K562 (cell line): Measurements from ENCODE around the gene RPN1. TPM values are rescaled to one million over a fixed set of nuclear protein-coding genes. Genes with fewer than 3 reads are reported as not detected.

Experiments used
- BRF1 ChIP-seq: IDR thresholded peaks from 3 replicates; pipeline ENCODE4 v1.6.1; 2011; ENCODE audit warnings: borderline replicate concordance, mild to moderate bottlenecking; ENCODE audit not compliant: insufficient read length; ENCODE audit errors: extremely low read depth
- ELF1 ChIP-seq: fragments of 200-800 bp; sonication (Bioruptor generic); IDR thresholded peaks from 2 replicates; pipeline ENCODE4 v1.6.1; 2016; ENCODE audit warnings: missing genetic modification characterization, missing compliant biosample characterization
- FOSL1 ChIP-seq: fragments of 200-800 bp; sonication (Bioruptor generic); conservative IDR thresholded peaks from 2 replicates; pipeline ENCODE4 v1.6.1; 2016; ENCODE audit warnings: missing genetic modification characterization, missing compliant biosample characterization
- FUS ChIP-seq: fragments of 200-400 bp; formaldehyde crosslinking; optimal IDR thresholded peaks from 2 replicates; pipeline ENCODE3; 2017; ENCODE audit warnings: low read depth, low read length
- GABPB1 ChIP-seq: sonication (generic); formaldehyde crosslinking; IDR thresholded peaks from 2 replicates; pipeline ENCODE4 v1.8.0; 2022; ENCODE audit warnings: mild to moderate bottlenecking, missing genetic modification reagents
- MAZ ChIP-seq, 2 experiments: fragments of 450-650 bp in 1 of 2; sonication (generic) in 1 of 2; formaldehyde crosslinking; IDR thresholded peaks in 1 of 2; conservative IDR thresholded peaks in 1 of 2; 2 replicates each; pipeline versions ENCODE4 v1.4.0 to v1.5.0; 2020; ENCODE audit warnings: mild to moderate bottlenecking in 1 of 2, missing genetic modification reagents in 1 of 2
- MTA3 ChIP-seq: fragments of 450-650 bp; formaldehyde crosslinking; IDR thresholded peaks from 2 replicates; pipeline ENCODE4 v1.6.1; 2017; ENCODE audit warnings: mild to moderate bottlenecking, borderline replicate concordance
- NBN ChIP-seq: fragments of 450-650 bp; IDR thresholded peaks from 2 replicates; pipeline ENCODE4 v1.6.1; 2016; ENCODE audit warnings: low read depth, mild to moderate bottlenecking
- NFE2 ChIP-seq: IDR thresholded peaks from 2 replicates; pipeline ENCODE4 v1.6.1; 2014; ENCODE audit warnings: antibody characterized with exemption, low read depth
- NFYB ChIP-seq: IDR thresholded peaks from 2 replicates; pipeline ENCODE4 v1.6.1; 2011; ENCODE audit warnings: mild to moderate bottlenecking, moderate library complexity; ENCODE audit not compliant: insufficient read length; ENCODE audit errors: extremely low read depth
- NR2C1 ChIP-seq, 2 experiments: fragments of 450-650 bp; IDR thresholded peaks; 2 replicates each; pipeline ENCODE4 v1.6.1; 2017; ENCODE audit warnings: mild to moderate bottlenecking in 2 of 2, antibody characterized with exemption in 1 of 2, inconsistent platforms in 1 of 2, missing compliant biosample characterization in 1 of 2, missing genetic modification characterization in 1 of 2
- OTX1 ChIP-seq: fragments of 450-650 bp; formaldehyde crosslinking; IDR thresholded peaks from 2 replicates; pipeline ENCODE4 v1.4.0; 2022; ENCODE audit warnings: mild to moderate bottlenecking
- SMAD4 ChIP-seq: fragments of 250-450 bp; sonication (Bioruptor Pico); conservative IDR thresholded peaks from 2 replicates; pipeline ENCODE4 v1.8.0; 2021; ENCODE audit warnings: inconsistent platforms, mild to moderate bottlenecking, moderate library complexity
- ZBTB7A ChIP-seq: IDR thresholded peaks from 2 replicates; pipeline ENCODE4 v1.6.1; 2011; ENCODE audit warnings: low read depth, mild to moderate bottlenecking, low read length, moderate library complexity, borderline replicate concordance; ENCODE audit not compliant: control insufficient read depth
- polyA plus RNA-seq, 8 experiments: library from polyadenylated mRNA; depleted of rRNA in 4 of 8; stranded (reverse) in 5 of 8; unstranded in 3 of 8; fragments of >200 nt; fragmentation: Nextera tagmentation in 2 of 8; fragmentation: Illumina TruSeq in 1 of 8; extraction: Ambion mirVana in 2 of 8; extraction: Trizol in 1 of 8; gene quantifications; 2 replicates each; pipeline versions ENCODE4 v1.2.1 to v1.2.3, GENCODE V29; 2011 to 2014; ENCODE audit warnings: inconsistent platforms in 1 of 8, missing spikeins in 1 of 8
- total RNA-seq, 7 experiments: library from RNA; depleted of rRNA in 6 of 7; stranded (reverse); fragments of >200 nt in 6 of 7; fragmentation: Illumina TruSeq in 2 of 7; extraction: Trizol in 2 of 7; gene quantifications; 2 replicates each; pipeline versions ENCODE4 v1.2.1 to v1.2.3, GENCODE V29; 2011 to 2021; ENCODE audit warnings: low replicate concordance in 1 of 7
- TF ChIP-seq, protein P1 (sequence below): IDR thresholded peaks from 2 replicates; pipeline ENCODE4 v1.6.1; 2016; ENCODE audit warnings: missing genetic modification characterization, missing compliant biosample characterization
- TF ChIP-seq, protein P2 (sequence below): fragments of 250-450 bp; sonication (Bioruptor Pico); IDR thresholded peaks from 2 replicates; pipeline ENCODE4 v1.5.0; 2021
- TF ChIP-seq, protein P3 (sequence below): sonication (generic); formaldehyde crosslinking; IDR thresholded peaks from 2 replicates; pipeline ENCODE4 v1.8.0; 2022; ENCODE audit warnings: mild to moderate bottlenecking, missing genetic modification reagents
- TF ChIP-seq, protein P4 (sequence below): IDR thresholded peaks from 3 replicates; pipeline ENCODE4 v1.6.1; 2011; ENCODE audit warnings: borderline replicate concordance, mild to moderate bottlenecking; ENCODE audit not compliant: insufficient read length, insufficient read depth
- TF ChIP-seq, protein P5 (sequence below): fragments of 250-450 bp; sonication (Bioruptor Pico); IDR thresholded peaks from 2 replicates; pipeline ENCODE4 v1.4.0; 2020; ENCODE audit warnings: mild to moderate bottlenecking

Gene RPN1
- total and polyA plus RNA-seq, 9 of the 15 experiments (the other 6 are each of a cell fraction or from before 2014, with no cell fraction given): 39.5 to 300 (median 148) TPM

DNA sequence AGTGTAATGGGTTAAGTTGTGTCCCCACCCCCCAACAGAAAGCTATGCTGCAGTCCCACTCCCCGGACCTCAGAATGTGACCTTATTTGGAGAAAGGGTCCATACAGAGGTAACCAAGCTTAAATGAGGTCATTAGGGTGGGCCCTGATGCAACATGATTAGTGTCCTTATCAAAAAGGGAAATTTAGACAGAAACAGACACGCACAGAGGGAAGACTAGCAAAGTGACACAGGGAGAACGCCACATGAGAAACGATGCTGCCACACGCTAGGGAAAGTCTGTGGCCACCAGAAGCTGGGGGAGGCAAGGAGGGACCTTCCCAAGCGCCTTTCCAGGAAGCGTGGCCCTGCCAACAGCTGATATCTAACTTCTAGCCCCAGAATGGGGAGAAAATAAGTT lies 65.4 kb downstream of the RPN1 start (continued):
- TF ChIP-seq, protein P1, sequence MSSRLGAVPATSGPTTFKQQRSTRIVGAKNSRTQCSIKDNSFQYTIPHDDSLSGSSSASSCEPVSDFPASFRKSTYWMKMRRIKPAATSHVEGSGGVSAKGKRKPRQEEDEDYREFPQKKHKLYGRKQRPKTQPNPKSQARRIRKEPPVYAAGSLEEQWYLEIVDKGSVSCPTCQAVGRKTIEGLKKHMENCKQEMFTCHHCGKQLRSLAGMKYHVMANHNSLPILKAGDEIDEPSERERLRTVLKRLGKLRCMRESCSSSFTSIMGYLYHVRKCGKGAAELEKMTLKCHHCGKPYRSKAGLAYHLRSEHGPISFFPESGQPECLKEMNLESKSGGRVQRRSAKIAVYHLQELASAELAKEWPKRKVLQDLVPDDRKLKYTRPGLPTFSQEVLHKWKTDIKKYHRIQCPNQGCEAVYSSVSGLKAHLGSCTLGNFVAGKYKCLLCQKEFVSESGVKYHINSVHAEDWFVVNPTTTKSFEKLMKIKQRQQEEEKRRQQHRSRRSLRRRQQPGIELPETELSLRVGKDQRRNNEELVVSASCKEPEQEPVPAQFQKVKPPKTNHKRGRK (tag): no peak
- TF ChIP-seq FOSL1 (tag): no peak
- no peak for TF ChIP-seq OTX1 (CRISPR knock-in tag)
- TF ChIP-seq ZBTB7A: no peak
- no peak for TF ChIP-seq BRF1
- no peak for TF ChIP-seq NFYB
- TF ChIP-seq SMAD4 (CRISPR knock-in tag): no peak
- TF ChIP-seq MTA3: 0 out of 2 replicates have a peak, but pooled peaks have one; percentile 32
- TF ChIP-seq, protein P2, sequence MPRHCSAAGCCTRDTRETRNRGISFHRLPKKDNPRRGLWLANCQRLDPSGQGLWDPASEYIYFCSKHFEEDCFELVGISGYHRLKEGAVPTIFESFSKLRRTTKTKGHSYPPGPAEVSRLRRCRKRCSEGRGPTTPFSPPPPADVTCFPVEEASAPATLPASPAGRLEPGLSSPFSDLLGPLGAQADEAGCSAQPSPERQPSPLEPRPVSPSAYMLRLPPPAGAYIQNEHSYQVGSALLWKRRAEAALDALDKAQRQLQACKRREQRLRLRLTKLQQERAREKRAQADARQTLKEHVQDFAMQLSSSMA (CRISPR knock-in tag): no peak
- TF ChIP-seq NFE2: no peak
- TF ChIP-seq NBN: no peak
- TF ChIP-seq, protein P3, sequence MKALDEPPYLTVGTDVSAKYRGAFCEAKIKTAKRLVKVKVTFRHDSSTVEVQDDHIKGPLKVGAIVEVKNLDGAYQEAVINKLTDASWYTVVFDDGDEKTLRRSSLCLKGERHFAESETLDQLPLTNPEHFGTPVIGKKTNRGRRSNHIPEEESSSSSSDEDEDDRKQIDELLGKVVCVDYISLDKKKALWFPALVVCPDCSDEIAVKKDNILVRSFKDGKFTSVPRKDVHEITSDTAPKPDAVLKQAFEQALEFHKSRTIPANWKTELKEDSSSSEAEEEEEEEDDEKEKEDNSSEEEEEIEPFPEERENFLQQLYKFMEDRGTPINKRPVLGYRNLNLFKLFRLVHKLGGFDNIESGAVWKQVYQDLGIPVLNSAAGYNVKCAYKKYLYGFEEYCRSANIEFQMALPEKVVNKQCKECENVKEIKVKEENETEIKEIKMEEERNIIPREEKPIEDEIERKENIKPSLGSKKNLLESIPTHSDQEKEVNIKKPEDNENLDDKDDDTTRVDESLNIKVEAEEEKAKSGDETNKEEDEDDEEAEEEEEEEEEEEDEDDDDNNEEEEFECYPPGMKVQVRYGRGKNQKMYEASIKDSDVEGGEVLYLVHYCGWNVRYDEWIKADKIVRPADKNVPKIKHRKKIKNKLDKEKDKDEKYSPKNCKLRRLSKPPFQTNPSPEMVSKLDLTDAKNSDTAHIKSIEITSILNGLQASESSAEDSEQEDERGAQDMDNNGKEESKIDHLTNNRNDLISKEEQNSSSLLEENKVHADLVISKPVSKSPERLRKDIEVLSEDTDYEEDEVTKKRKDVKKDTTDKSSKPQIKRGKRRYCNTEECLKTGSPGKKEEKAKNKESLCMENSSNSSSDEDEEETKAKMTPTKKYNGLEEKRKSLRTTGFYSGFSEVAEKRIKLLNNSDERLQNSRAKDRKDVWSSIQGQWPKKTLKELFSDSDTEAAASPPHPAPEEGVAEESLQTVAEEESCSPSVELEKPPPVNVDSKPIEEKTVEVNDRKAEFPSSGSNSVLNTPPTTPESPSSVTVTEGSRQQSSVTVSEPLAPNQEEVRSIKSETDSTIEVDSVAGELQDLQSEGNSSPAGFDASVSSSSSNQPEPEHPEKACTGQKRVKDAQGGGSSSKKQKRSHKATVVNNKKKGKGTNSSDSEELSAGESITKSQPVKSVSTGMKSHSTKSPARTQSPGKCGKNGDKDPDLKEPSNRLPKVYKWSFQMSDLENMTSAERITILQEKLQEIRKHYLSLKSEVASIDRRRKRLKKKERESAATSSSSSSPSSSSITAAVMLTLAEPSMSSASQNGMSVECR (CRISPR knock-in tag): no peak
- no peak for TF ChIP-seq GABPB1 (CRISPR knock-in tag)
- peak in 1 of 2 experiments; percentile 41; a peak in 1 of 4 replicates for TF ChIP-seq MAZ (CRISPR knock-in tag; conservative IDR thresholded peaks at IDR 0.05 in 1 of 2, IDR thresholded peaks at IDR 0.05 in 1 of 2)
- TF ChIP-seq, protein P4, sequence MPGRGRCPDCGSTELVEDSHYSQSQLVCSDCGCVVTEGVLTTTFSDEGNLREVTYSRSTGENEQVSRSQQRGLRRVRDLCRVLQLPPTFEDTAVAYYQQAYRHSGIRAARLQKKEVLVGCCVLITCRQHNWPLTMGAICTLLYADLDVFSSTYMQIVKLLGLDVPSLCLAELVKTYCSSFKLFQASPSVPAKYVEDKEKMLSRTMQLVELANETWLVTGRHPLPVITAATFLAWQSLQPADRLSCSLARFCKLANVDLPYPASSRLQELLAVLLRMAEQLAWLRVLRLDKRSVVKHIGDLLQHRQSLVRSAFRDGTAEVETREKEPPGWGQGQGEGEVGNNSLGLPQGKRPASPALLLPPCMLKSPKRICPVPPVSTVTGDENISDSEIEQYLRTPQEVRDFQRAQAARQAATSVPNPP: no peak
- TF ChIP-seq, protein P5, sequence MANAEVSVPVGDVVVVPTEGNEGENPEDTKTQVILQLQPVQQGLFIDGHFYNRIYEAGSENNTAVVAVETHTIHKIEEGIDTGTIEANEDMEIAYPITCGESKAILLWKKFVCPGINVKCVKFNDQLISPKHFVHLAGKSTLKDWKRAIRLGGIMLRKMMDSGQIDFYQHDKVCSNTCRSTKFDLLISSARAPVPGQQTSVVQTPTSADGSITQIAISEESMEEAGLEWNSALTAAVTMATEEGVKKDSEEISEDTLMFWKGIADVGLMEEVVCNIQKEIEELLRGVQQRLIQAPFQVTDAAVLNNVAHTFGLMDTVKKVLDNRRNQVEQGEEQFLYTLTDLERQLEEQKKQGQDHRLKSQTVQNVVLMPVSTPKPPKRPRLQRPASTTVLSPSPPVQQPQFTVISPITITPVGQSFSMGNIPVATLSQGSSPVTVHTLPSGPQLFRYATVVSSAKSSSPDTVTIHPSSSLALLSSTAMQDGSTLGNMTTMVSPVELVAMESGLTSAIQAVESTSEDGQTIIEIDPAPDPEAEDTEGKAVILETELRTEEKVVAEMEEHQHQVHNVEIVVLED: no peak
- no peak for TF ChIP-seq NR2C1 (IDR thresholded peaks at IDR 0.05)
- no peak for TF ChIP-seq NR2C1 (tag; IDR thresholded peaks at IDR 0.05)
- TF ChIP-seq FUS: no peak
- TF ChIP-seq ELF1 (tag): no peak
